MM.1S (cell line): ENCODE data around the gene MAGI2.

Source experiments
- EZH2 ChIP-seq: fragments of 300-600 bp; sonication (generic); optimal IDR thresholded peaks from 2 replicates; pipeline ENCODE3; 2017; ENCODE audit warnings: low read depth, mild to moderate bottlenecking, antibody characterized with exemption, low read length, mixed read lengths
- EZH2phosphoT487 ChIP-seq: fragments of 300-600 bp; sonication (generic); IDR thresholded peaks from 2 replicates; pipeline ENCODE4 v1.6.1; 2018; ENCODE audit warnings: antibody characterized with exemption, low read length
- TF ChIP-seq, protein P1 (sequence below): fragments of 300-600 bp; sonication (generic); IDR thresholded peaks from 2 replicates; pipeline ENCODE4 v1.5.1; 2016; ENCODE audit warnings: antibody characterized with exemption, low read length, mixed read lengths

DNA sequence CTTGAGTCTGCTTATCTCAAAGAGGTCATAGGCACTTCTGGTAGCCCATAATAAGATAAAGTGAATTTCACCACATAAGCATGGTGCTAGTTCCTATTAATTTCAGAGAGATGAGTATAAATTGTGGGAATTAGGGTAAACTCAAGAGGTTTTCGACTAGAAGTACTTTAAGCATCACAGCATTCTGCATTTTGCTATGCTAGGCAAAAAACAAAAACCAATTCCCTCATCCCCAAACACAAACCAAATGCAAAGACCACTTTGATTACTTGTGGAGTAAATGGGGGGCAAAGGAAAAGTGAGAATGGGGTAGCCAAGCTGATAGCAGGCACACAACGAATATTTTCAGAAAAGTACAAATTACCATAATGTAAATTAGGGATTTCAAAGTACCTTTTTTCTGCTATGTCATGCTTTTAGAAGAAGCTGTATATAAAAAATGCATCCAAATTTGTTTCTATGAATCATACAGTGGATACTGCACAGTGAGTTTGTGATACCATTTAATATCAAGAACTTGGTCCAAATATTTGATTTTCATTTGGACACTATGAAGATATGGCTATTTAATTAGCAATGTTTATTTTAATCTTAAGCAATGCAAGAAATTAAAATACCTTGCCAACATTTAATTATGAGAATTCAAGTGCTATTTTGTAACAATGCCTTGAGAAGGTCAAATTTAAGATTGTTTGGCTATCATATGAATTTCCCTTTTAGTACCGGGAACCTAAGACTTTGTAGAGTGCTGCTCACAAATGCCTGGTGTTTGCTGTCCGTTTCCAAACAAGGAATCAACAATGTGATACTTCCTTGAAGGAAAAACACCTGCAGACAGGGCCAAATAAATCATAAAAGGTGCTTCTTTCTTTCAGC lies 1199.4 kb downstream of the MAGI2 start:
- no peak for TF ChIP-seq EZH2phosphoT487
- TF ChIP-seq, protein P1, sequence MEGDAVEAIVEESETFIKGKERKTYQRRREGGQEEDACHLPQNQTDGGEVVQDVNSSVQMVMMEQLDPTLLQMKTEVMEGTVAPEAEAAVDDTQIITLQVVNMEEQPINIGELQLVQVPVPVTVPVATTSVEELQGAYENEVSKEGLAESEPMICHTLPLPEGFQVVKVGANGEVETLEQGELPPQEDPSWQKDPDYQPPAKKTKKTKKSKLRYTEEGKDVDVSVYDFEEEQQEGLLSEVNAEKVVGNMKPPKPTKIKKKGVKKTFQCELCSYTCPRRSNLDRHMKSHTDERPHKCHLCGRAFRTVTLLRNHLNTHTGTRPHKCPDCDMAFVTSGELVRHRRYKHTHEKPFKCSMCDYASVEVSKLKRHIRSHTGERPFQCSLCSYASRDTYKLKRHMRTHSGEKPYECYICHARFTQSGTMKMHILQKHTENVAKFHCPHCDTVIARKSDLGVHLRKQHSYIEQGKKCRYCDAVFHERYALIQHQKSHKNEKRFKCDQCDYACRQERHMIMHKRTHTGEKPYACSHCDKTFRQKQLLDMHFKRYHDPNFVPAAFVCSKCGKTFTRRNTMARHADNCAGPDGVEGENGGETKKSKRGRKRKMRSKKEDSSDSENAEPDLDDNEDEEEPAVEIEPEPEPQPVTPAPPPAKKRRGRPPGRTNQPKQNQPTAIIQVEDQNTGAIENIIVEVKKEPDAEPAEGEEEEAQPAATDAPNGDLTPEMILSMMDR = no peak
- no peak for TF ChIP-seq EZH2
